HG03354 (cell line): ENCODE results near the gene CCDC57.

Source experiments
- ATAC-seq: cut with Tn5 transposase; IDR thresholded peaks from one replicate; pipeline ENCODE4 v1.9.1; 2021; ENCODE audit warnings: mild to moderate bottlenecking; ENCODE audit not compliant: unreplicated experiment, poor library complexity, severe bottlenecking

The CCDC57 gene

GRCh38 chr17:82168568-82168967 lies 44.1 kb downstream of the CCDC57 start:
- ATAC-seq, result no peak

GRCh38 chr17:82167028-82167427 lies 45.6 kb downstream of the CCDC57 start:
- ATAC-seq, result no peak

- no peak for ATAC-seq
Measured at GRCh38 chr17:82164853-82165252, 47.8 kb downstream of the CCDC57 start.

DNA sequence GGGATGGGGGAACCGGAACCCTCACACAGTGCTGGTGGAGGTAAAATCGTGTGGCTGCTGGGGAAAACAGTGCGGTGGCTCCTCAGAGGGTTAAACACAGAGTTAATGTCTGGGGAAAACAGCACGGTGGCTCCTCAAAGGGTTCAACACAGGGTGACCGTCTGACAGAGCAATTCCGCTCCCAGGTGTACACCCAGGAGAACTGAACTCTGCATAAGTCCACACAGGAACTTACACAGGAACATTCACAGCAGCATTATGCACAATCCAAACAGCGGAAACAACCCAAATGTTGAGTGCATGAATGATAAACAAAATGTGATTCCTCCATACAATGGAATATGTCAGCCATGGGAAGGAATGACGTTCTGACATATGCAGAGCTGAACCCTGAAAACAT lies 51.4 kb downstream of the CCDC57 start:
- no peak for ATAC-seq

DNA sequence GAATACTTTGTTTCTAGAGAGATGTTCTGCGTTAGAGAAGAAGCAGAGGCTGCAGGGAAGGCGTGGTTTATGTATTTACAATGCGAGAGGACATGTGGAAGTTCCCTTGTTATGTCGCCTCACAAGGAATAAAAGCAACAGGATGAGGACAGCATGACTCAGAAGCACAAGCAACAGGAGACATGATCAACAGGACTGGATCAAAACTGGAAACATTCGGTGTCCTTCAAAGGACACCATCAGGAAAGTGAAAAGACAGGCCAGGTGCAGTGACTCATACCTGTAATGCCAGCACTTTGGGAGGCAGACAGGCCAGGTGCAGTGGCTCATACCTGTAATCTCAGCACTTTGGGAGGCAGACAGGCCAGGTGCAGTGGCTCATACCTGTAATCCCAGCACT lies 52.6 kb downstream of the CCDC57 start:
- no peak for ATAC-seq

GRCh38 chr17:82158825-82159224 lies 53.8 kb downstream of the CCDC57 start:
- ATAC-seq, result no peak

DNA sequence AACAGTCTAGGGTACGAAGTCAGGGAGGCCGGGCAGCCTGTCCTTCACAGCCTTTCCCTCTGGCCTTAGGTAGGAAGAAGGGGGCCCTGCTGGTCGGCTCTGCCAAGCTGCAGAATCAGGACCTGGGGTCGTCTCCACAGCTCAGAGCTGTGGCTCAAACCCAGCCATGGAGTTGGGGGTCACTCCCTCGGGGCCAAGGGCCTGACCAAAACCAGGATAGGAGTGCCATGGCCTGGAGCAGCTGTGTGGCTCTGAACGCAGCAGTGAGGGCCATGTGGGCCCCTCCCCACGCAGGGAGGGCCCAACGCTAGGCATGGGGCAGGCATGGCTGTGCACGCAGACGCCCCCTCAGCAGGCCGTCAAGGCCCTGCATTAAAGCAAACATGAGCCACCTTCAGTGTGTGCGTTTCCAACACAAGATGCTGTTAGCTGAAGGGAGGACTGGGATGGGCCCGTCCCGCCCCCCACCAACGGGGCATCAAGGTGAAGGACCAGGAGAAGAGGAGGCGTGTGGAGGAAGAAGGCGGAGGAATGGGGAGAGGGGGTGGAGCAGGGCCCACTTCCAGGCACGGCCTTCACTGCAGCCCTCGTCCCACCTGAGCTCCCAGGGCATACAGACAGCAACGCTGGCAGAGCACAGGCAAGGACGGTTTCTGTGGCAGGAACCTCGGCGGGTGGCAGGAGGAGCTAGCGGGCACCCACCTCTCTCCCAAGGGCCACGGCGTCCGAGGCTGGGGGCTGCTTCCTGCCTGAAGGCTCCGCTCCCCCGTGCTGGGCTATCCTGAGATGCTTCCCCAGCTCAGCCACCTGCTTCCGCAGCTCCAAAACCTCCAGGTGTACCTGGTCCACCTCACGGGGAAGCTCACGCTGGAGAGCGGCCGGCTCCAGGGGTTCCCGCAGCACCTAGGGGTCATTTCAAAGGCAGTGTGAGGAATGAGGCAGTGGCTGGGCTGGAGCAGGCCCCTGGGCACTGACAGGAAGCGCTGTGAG lies 55.3 kb downstream of the CCDC57 start:
- no peak for ATAC-seq

DNA sequence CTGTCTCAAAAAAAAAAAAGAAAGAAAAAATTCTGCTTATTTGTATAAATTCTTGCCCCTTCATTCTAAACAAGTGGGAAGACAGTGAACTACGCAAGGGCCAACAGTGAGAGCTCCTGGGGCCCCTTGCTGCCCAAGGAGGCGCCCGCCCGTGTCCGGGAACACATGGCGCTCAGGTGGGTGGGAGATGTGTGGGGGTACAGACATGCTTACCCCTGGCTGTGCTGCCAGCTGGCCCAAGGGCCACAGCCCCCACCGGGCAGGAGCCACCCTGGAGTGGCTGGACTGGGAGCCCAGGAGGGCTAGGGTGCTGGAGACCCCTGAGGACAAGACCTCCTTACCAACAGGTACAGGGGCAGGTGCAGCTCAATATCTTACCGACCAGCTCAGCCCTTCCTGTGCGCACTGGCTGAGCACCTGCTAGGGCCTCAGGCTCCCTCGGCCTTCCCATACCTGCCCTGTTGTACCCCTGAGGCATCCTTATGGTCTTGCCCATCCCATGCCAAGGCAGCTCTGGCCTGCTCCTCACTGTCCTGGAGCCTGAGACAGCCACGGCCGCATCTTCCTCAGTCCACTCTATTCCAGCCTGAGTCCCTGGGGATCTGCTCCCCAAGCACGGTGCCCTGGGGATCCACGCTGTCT lies 56.2 kb downstream of the CCDC57 start:
- ATAC-seq, result no peak

GRCh38 chr17:82155606-82156005 lies 57.0 kb downstream of the CCDC57 start:
- ATAC-seq, result no peak

GRCh38 chr17:82154881-82155331 lies 57.7 kb downstream of the CCDC57 start:
- no peak for ATAC-seq

DNA sequence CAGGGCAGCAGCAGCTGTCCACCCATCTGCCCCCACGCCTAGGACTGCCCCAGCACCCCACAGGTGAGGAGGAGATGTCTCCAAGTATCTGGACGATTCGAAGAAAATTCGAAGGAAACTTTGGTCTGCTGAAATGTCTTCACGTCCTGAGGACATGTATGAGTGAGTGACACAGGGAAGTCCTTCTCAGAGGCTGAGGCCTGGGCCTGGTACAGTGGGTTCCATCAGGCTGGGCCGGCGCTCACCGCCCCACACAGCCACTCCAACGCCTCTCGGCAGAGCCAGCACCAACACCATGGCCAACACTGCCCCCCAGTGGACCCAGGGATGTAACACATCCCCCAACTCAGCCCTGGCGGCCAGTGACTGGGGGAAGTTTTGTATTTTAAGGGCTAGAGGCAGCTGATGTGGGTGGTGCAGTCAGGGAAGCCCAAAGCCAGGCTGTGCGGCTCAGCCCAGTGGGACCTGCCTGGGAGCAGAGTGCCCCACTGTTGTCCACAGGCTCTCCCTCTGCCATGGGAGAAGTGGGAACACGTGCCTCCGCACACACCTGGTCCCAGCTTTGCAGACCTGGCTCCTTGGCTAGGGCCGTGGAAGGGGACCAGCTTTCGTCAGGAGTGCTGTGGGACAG lies 58.8 kb downstream of the CCDC57 start:
- peak; percentile 47 for ATAC-seq

DNA sequence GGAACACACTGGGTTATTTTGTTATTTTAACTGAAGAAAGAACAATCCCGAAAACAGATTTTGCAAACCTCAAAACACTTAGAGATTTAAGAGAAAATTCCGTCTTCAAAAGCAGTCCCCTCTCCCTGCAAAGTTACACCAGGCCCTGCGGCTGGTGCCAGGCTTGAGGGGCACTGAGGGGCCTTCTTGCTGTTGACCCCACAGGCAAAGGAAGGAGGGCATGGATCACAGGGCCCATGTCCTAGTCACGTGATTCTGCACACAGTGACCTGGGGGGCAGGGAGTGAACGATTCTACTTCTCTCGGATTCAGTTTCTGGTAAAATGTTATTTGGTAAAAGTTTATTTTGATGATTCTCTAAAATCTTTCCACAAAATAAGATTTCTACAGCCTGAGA lies 59.3 kb downstream of the CCDC57 start:
- no peak for ATAC-seq

DNA sequence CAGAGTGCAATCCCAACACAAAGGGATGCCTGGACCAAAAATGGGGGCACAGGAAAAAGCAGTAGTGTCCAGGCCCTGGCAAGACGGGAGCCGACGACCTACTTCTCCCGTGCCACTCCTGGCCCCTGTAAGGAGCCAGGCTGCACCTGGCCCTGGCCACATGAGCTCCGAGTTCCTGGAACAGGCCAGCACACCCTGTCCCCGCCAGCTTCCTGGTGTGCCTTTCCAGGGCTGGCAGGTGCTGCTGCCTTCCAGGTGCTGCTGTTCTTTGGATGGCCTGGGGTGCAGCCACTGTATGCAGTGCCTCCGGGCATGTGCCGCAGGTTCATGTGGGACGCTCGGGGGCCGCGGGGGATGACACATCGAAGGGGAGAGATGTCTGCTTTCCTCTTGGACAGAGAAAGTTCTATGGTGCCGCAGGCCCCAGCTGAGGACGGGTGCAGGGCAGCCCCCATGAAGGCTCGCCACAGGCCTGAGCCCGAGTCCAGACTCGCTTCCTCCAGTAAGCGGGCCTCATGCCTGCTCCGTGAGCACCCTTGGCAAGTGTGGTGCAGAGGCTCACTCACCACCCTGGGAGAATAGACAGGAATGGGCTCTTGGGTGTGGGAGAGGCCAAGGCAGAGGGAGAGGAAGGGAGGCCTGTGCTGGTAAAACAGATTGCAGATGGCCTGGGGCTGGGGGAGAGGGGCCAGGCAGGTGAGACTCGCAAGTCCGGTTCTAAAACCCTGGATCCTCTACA lies 59.9 kb downstream of the CCDC57 start:
- ATAC-seq, result no peak

- no peak for ATAC-seq
Measured at GRCh38 chr17:82152114-82152513, 60.5 kb downstream of the CCDC57 start.

GRCh38 chr17:82151106-82151957 lies 61.3 kb downstream of the CCDC57 start:
- no peak for ATAC-seq

DNA sequence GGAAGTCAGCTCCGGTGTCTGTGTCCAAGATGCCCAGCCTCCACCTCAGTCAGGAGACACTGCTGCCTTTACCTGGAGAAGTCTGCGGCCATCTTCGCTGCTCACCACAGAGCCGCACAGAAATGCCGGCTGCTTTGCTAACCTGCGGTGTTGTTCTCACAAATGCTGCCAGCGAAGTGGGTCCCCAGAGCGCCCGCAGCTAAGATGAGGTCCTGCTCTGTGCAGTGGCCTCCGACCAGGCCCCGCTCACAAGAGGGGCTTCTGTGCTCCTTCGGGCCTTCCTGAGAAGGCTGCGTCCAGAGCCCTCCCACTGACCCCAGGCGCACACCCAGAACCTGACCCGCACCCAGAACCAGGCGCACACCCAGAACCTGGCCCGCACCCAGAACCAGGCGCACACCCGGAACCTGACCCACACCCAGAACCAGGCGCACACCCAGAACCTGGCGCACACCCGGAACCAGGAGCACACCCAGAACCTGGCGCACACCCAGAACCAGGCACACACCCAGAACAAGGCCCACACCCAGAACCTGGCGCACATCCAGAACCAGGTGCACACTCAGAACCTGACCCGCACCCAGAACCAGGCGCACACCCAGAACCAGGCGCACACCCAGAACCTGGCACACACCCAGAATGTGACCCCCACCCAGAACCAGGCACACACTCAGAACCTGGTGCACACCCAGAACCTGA lies 63.1 kb downstream of the CCDC57 start:
- ATAC-seq, result no peak

DNA sequence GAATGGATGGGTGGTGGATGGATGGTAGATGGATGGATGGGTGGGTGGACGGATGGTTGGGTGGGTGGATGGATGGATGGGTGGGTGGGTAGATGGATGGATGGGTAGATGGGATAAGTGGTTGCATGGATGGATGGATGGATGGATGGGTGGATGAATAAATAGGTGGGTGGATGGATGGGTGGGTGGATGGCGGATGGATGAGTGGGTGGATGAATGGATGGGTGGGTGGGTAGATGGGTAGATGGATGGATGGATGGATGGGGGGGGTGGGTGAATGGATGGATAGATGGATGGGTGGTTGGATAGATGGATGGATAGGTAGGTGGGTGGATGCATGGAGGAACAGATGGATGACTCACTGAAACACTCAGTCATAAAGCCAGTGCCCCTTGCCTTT lies 63.6 kb downstream of the CCDC57 start:
- no peak for ATAC-seq

DNA sequence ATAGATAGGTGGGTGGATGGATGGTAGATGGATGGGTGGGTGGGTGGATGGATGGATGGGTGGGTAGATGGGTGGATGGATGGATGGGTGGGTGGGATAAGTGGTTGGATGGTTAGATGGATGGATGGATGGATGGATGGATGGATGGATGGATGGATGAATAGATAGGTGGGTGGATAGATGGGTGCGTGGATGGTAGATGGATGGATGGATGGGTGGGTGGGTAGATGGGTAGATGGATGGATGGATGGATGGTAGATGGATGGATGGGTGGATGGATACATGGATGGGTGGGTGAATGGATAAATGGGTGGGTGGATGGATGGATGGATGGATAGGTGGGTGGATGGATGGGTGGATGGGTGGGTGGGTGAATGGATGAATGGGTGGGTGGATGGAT lies 64.6 kb downstream of the CCDC57 start:
- no peak for ATAC-seq
